HG03520 (cell line): ENCODE data around the gene EFEMP2.

Experiments used
- ATAC-seq: cut with Tn5 transposase; IDR thresholded peaks from one replicate; pipeline ENCODE4 v1.9.1; 2021; ENCODE audit warnings: mild to moderate bottlenecking, moderate library complexity; ENCODE audit not compliant: unreplicated experiment

The EFEMP2 gene

GRCh38 chr11:65867284-65868071, 5.1 kb downstream of the EFEMP2 start:
- ATAC-seq: no peak

- ATAC-seq: no peak
Observed at GRCh38 chr11:65866509-65867283, 5.9 kb downstream of the EFEMP2 start.

GRCh38 chr11:65865550-65866172, 6.9 kb downstream of the EFEMP2 start:
- no peak for ATAC-seq

DNA sequence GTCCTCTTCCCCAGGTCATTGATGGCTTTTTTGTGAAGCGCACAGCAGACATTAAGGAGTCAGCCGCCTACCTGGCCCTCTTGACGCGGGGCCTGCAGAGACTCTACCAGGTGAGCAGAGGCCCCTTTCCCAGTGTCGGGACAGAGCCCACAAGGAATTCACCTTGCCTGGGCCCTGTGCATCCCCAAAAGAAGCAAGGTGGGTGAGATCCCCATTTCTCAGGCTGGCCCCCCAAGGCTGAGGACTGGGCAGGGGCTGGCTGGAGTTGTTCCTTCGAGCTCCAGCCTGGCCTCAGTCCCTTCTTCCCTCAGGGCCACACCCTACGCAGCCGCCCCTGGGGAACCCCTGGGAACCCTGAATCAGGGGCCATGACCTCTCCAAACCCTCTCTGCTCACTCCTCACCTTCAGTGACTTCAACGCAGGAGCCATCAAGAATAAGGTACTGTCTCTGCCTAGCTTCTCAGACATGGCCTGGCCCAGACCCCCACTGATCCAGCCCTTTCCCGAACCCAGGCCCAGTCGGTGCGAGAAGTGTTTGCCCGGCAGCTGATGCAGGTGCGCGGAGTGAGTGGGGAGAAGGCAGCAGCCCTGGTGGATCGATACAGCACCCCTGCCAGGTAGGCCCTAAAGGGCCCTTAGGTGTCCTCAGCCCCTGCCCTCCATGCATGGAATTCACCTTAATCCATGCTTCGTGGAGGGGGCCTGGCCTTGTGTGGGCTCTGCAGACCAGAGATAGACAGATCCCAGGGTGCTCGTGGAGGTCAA, 7.7 kb downstream of the EFEMP2 start:
- no peak for ATAC-seq

- ATAC-seq: no peak
Observed at GRCh38 chr11:65863889-65864705, 8.5 kb downstream of the EFEMP2 start.

- no peak for ATAC-seq
Observed at GRCh38 chr11:65862941-65863888, 9.4 kb downstream of the EFEMP2 start.

GRCh38 chr11:65862191-65862735, 10.3 kb downstream of the EFEMP2 start:
- ATAC-seq: no peak

- no peak for ATAC-seq
Observed at GRCh38 chr11:65861533-65862183, 10.9 kb downstream of the EFEMP2 start.

GRCh38 chr11:65861165-65861505, 11.5 kb downstream of the EFEMP2 start:
- no peak for ATAC-seq

DNA sequence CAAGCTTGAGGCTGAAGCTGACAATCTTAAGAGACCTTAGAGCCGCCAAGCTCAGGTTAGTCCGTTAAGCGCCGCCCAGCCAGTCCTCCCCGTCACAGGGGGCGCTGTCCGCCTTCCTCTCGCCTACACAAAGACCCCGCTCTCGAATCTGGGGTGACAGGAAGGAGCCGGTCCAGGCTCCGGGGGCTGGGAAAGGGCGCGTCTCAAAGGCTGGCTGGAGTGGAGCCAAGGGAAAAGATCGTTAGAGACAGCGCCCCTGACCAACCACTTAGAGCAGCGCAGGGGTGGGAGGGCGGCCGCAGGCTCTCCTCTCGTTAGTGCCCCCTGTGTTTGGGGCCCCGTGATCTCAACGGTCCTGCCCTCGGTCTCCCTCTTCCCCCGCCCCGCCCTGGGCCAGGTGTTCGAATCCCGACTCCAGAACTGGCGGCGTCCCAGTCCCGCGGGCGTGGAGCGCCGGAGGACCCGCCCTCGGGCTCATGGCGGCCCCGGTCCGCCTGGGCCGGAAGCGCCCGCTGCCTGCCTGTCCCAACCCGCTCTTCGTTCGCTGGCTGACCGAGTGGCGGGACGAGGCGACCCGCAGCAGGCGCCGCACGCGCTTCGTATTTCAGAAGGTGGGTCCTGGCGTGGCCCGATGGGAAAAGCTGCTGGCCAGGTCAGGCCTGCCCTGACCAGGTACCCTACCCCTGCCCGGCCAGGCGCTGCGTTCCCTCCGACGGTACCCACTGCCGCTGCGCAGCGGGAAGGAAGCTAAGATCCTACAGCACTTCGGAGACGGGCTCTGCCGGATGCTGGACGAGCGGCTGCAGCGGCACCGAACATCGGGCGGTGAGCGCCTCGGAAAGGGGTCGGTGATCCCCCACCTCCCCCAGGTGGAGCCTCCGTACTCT, 12.1 kb downstream of the EFEMP2 start, which contains the start of gene MUS81:
Gene MUS81, plus strand, starts transcription at position 156 of the 887 bp plus-strand sequence. Its CDS starts 321 bp downstream, at position 477.
- no peak for ATAC-seq

DNA sequence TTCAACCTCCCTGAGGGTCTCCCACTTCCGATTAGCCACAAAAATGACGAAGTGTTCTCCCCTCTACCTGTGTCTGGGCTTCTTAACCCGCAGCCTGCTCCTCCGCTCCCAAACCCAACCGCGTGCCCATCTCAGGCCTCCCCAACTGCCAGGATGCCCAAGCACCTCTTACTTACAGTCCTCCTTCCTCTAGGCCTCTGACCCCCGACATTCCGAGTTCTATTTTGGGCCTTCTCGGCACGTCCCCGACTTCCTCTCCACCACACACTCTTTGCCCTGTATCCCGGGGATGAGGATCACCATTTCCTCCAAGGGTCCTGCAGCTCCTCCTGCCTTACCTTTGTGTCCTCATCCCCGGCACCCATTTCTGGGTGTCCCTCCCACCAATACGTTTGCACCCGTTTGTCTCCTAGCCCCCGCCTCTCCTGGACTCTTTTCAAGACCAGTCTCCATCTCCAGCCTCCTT, 12.8 kb downstream of the EFEMP2 start:
- ATAC-seq: no peak

DNA sequence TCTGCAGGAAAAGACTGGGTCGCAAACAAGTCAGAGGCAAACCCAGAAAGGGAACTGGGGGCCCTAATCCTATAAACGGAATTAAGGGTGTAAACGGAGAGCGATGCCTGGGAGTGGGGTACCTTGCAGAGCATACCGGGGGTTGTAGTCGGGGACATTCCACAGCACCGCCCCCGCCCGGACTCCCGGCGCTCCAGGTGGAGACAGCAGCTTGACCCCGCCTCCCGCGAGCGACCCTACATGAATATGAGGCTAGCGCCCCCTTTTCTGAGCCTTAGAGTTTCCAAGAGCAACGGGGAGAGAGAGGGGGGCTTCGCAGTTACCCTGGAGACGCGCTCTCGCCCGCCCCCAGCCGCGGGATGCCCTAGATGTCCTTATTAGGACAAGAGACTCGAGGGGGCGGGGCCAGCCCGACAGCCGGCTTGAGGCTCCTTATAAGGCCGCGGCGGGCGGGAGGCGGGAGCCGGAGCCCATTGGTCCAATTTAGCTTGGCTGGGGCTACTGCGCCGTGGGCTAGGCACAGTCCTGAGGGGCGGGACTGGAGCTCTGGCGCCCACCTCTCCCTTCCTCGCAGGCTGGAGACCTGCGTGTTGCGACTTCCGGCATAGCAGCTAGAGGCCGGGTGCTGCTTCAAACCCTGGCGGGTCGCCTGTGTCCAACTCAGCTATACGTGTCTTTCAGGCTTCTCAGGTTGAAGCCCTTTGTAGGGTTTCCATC, 13.3 kb downstream of the EFEMP2 start:
- ATAC-seq: peak; percentile 45

DNA sequence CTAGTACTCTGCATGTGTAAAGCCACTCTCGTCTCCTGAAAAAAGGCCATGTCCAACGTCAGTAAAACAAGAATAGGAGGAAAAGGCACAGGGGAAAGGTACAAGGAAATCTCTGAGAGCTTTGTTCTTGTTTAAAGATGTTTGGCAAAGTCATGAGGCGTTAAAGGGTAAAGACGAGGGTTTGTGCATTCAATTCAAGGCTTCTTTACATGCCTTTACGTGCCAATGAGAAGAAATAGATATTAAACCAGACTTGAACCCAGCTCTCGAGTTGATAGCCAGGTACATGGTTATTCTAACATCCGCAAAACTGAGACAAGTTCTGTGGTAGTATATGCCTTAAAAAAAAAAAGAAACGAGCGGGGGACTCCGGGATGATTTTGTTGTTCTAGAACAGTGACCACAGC, 13.9 kb downstream of the EFEMP2 start:
- ATAC-seq: no peak

DNA sequence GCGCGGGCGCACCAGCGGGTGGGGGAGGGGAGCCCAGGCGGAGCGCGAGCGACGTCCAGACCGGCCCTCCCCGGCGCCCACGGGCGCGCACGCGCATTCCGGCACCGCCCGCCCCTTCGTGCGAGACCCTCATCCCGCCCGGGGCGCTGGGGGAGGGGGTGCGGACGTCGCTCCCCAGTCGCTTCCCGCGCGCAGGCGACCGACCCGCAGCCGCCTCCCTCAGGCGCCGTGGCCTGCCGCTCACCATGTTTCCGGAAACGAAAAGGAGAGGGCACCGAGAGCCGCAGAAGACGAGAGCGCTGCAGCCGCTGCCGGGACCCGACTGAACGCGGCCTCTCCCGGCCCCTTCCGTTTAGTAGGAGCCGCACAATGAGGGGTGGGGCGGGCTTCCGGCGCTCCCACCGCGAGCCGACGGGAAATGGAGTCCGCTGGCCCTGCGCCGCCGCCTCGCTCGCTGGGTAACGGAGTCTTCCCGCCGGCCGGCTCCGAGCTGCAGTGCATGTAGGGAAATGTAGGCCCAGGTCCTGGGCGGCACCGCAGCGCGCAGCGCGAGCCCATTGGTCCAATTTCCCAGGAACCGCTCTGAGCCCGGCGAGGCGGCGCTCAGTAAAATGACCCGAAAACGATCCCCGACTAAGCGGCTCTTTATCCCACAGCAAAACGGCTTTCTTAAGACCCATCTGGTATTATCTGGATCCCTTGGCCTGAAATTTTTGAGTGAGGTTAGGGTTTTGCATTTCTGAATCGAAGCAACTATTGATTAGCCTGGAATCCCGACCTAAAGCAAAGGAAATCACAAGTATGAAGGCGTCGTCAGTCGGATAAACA, 14.5 kb downstream of the EFEMP2 start, which contains the start of gene CFL1:
Gene CFL1, minus strand, starts transcription at position 328 of the 828 bp plus-strand sequence. Its CDS starts 81 bp downstream, at position 247.
- peak; percentile 43 for ATAC-seq

- ATAC-seq: peak; percentile 1
Observed at GRCh38 chr11:65857500-65857852, 15.1 kb downstream of the EFEMP2 start.
